ENCODE measurements around the gene OCSTAMP. TPM values are rescaled to one million over a fixed set of nuclear protein-coding genes. Genes with fewer than 3 reads are reported as not detected.

Gene OCSTAMP
- total RNA-seq, 2 experiments from 2014 or later, result not detected

DNA sequence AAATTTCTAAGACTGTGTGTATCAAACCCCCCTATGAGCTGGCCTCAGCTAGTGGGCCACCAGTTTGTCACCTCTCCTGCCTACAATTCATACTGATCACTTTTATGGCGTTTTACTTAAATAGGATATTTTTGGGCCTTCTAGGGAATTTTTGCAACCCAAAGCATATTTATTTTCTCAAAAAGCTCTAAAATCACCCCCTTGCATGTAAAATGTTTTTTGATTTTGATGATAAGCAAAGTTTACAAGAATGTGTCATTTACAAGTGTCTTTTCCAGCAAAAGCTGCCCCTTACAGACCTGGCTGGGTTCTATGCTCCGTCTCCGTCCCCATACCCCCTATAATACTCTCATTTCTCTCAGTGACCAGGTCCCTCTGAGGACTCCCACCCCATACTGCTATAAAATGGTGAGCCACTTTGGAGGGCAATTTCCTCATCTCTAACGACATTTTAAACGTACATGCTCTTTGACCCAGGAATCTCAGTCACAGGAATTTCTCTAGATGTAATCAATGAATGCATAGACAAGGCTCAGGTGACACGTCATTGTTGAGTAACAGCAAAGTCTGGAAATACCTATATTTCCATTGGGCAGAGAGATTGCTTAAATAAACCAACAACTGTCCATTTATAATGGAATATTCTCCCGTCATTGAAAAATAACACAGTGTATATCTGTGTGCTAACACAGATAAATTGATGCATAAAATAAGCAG lies 13.9 kb upstream of the OCSTAMP start:
- Mint-ChIP-seq H3K27ac (no peak overlapping the region), H3K4me1 (ENCODE audit: low read depth) (no peaks in the 10 kb centered on the region), H3K36me3 (ENCODE audit: low read depth) (no peaks in the 10 kb centered on the region), H3K9me3 (no peaks in the 10 kb centered on the region), H3K27me3 (peaks cover 17% of the 10 kb centered on the region), H3K4me3 (no peak overlapping the region)
- no peak overlapping the region for H3K4me3 ChIP-seq (ENCODE audit: low read length)
- no peaks in the 10 kb centered on the region for H3K36me3 ChIP-seq (ENCODE audit: insufficient read depth, low read length)
- no peak for TF ChIP-seq CTCF (IDR thresholded peaks at IDR 0.05)
- no peak for DNase-seq
- ChIA-PET CTCF (no interaction called here), POLR2A (no interaction called here)
- H3K9me3 ChIP-seq (ENCODE audit: control insufficient read depth in 1 of 2, insufficient read depth in 1 of 2, low read length in 2 of 2), result no peaks in the 10 kb centered on the region
- H3K27me3 ChIP-seq (ENCODE audit: control insufficient read depth in 1 of 2, insufficient read depth in 2 of 2, low read length in 2 of 2), result peaks cover 5 to 8% of the 10 kb centered on the region in 2 experiments
- no peak overlapping the region for H3K27ac ChIP-seq (ENCODE audit: low read depth in 1 of 2, low read length in 2 of 2)
- ATAC-seq (ENCODE audit: poor library complexity), result no peak
- H3K4me1 ChIP-seq (ENCODE audit: insufficient read depth, low read length), result peaks cover 8% of the 10 kb centered on the region
- intact Hi-C loops (cut with DNase I, micrococcal nuclease), result no loop called here

GRCh38 chr20:46563860-46564221 lies 13.4 kb upstream of the OCSTAMP start:
- no peaks in the 10 kb centered on the region for H3K36me3 ChIP-seq (ENCODE audit: insufficient read depth, low read length)
- peaks cover 5 to 8% of the 10 kb centered on the region in 2 experiments for H3K27me3 ChIP-seq (ENCODE audit: control insufficient read depth in 1 of 2, insufficient read depth in 2 of 2, low read length in 2 of 2)
- no peak for DNase-seq
- H3K27ac Mint-ChIP-seq, result no peak overlapping the region
- POLR2A ChIA-PET, result no interaction called here
- H3K4me1 Mint-ChIP-seq (ENCODE audit: low read depth), result no peaks in the 10 kb centered on the region
- H3K4me3 ChIP-seq (ENCODE audit: low read length), result no peak overlapping the region
- CTCF ChIA-PET, result no interaction called here
- ATAC-seq (ENCODE audit: poor library complexity), result no peak
- H3K4me3 Mint-ChIP-seq, result no peak overlapping the region
- peaks cover 8% of the 10 kb centered on the region for H3K4me1 ChIP-seq (ENCODE audit: insufficient read depth, low read length)
- peaks cover 17% of the 10 kb centered on the region for H3K27me3 Mint-ChIP-seq
- no peaks in the 10 kb centered on the region for H3K9me3 Mint-ChIP-seq
- no peak overlapping the region for H3K27ac ChIP-seq (ENCODE audit: low read depth in 1 of 2, low read length in 2 of 2)
- no peaks in the 10 kb centered on the region for H3K9me3 ChIP-seq (ENCODE audit: control insufficient read depth in 1 of 2, insufficient read depth in 1 of 2, low read length in 2 of 2)
- TF ChIP-seq CTCF (IDR thresholded peaks at IDR 0.05), result no peak
- no peaks in the 10 kb centered on the region for H3K36me3 Mint-ChIP-seq (ENCODE audit: low read depth)
- intact Hi-C loops (cut with DNase I, micrococcal nuclease), result no loop called here

DNA sequence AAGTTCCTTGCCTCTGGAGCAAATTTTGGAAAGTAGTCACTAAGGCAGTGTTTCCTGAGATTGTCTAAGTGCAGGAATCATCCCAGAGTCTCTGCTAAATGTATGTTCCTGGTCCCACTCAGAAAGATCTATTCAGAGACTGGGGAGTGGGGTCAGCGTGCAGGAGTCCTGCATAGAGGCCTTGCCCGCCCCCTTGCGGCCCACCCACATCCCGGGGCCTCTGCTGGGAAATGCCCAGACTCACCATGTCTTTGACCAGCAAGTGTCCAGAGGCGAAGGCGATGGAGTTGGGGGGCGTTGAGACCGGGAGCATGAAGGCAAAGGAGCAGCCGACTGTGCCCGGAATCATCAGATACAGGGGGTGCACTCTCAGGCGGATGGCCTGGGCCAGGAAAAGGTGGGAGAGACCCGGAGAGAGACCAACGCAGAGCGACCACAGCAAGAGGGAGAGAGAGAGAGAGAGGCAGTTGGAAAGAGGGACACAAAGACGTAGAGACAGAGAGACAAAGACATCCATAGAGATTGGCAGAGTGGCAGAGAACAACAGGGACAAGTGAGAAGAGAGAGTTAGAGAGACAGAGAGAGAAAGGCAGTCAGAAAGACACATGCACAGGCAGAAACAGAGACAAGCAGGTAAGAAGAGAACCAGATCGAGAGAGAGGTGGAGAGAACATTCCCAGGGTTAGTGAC lies 12.9 kb upstream of the OCSTAMP start:
- H3K27me3 ChIP-seq (ENCODE audit: control insufficient read depth in 1 of 2, insufficient read depth in 2 of 2, low read length in 2 of 2), result peaks cover 5 to 8% of the 10 kb centered on the region in 2 experiments
- ATAC-seq (ENCODE audit: poor library complexity), result no peak
- peaks cover 17% of the 10 kb centered on the region for H3K27me3 Mint-ChIP-seq
- no peak overlapping the region for H3K4me3 Mint-ChIP-seq
- no peak for TF ChIP-seq CTCF (IDR thresholded peaks at IDR 0.05)
- H3K36me3 Mint-ChIP-seq (ENCODE audit: low read depth), result no peaks in the 10 kb centered on the region
- no peak overlapping the region for H3K4me3 ChIP-seq (ENCODE audit: low read length)
- intact Hi-C loops (cut with DNase I, micrococcal nuclease), result no loop called here
- H3K27ac ChIP-seq (ENCODE audit: low read depth in 1 of 2, low read length in 2 of 2), result no peak overlapping the region
- peaks cover 8% of the 10 kb centered on the region for H3K4me1 ChIP-seq (ENCODE audit: insufficient read depth, low read length)
- no peaks in the 10 kb centered on the region for H3K9me3 ChIP-seq (ENCODE audit: control insufficient read depth in 1 of 2, insufficient read depth in 1 of 2, low read length in 2 of 2)
- no peaks in the 10 kb centered on the region for H3K4me1 Mint-ChIP-seq (ENCODE audit: low read depth)
- H3K36me3 ChIP-seq (ENCODE audit: insufficient read depth, low read length), result no peaks in the 10 kb centered on the region
- POLR2A ChIA-PET, result no interaction called here
- CTCF ChIA-PET, result no interaction called here
- H3K9me3 Mint-ChIP-seq, result no peaks in the 10 kb centered on the region
- DNase-seq, result no peak
- H3K27ac Mint-ChIP-seq, result no peak overlapping the region

Data from CD4-positive, alpha-beta T cell (primary cell).